Measurements from ENCODE around the gene STAT6. TPM values are rescaled to one million over a fixed set of nuclear protein-coding genes. Genes with fewer than 3 reads are reported as not detected.

Gene STAT6
- total RNA-seq, 1 donor from 2014 or later: 33.8 TPM

DNA sequence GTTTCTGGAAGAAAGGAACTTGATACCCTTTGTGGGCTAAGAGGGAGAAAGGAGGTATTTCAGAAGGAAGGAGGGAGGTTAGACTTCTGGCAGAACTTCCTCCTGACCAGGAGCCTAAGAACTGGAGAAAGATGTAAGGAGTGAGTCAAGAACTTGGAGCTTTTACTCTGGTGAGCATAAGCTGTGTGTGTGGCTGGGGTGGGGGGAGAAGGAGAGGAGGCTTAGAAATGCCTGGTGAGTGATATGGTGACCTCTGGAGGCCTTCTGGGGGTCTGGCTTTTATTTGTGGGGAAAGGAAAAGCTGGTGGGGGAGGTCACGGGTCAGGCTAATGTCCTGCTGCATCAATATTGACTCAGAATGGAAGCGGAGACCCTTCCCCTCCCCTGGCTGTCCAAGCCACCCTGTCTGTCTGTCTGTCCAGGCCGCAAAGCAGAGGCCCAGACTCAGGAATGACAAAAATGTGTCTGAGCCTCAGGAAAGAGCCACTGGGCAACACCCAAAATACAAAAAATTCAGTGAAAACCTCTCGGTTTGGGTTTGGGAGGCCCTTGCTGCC, 21.9 kb upstream of the STAT6 start:
- peak; percentile 84 for FAIRE-seq
- peak overlapping the region; percentile 40 for H3K4me3 ChIP-seq (ENCODE audit: insufficient read depth, low read depth, low read length)
- H3K4me2 ChIP-seq (ENCODE audit: low read length): peak overlapping the region; percentile 99

DNA sequence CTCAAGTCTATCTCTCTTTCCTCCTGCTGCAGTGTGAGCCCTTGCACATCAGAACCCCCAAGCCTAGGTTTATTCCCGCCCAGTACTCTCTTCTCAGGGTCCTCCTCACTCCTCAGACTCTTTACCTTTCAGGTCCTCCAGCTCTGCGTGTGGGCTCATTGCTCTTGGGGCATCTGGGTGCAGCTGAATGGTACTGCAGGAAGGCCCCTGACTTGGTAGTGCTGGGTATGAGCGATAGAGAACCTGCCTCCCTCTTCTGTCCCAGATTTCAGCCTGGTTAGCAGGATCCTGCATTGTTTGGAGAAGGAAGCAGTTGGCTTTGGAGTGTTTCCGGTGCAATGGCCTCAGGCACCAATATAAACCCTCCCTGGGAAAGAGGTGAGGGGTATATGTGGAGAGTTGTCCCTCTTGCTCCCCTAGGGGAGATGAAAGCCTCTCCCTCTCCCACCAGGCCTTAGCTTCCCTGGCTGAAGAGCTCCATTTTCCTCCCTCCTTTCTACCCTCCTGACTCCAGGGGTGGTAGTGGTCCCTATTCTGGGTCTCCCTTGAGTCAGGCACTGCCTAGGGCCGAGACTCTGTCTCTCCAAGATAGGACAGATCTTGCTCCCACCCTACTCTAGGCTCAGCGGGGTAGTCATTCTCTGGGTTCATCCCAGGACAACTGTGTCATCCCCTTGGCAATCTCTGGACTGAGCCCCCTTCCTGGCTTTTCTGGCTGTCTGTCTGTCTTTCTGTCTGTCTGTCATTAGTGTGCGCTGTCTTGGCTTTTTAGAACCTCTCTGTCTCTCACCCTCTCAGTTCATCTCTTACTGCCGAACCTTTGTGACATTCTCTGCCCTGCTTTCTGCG, 21.0 kb upstream of the STAT6 start:
- Mint-ChIP-seq H3K9me3 (ENCODE audit: unreplicated experiment) (no peaks in the 10 kb centered on the region), H3K4me3 (ENCODE audit: unreplicated experiment) (peak overlapping the region; percentile 96), H3K27ac (ENCODE audit: unreplicated experiment) (peak overlapping the region; percentile 93), H3K4me1 (ENCODE audit: low read depth, unreplicated experiment) (peaks cover 57% of the 10 kb centered on the region), H3K27me3 (ENCODE audit: low read depth, unreplicated experiment) (no peaks in the 10 kb centered on the region), H3K36me3 (ENCODE audit: low read depth, unreplicated experiment) (peaks cover 4% of the 10 kb centered on the region)
- no peak overlapping the region for H2AFZ ChIP-seq (ENCODE audit: low read depth, low read length)
- TF ChIP-seq EZH2 (IDR thresholded peaks at IDR 0.05; ENCODE audit: insufficient read depth, low read length): no peak
- TF ChIP-seq, protein P1, sequence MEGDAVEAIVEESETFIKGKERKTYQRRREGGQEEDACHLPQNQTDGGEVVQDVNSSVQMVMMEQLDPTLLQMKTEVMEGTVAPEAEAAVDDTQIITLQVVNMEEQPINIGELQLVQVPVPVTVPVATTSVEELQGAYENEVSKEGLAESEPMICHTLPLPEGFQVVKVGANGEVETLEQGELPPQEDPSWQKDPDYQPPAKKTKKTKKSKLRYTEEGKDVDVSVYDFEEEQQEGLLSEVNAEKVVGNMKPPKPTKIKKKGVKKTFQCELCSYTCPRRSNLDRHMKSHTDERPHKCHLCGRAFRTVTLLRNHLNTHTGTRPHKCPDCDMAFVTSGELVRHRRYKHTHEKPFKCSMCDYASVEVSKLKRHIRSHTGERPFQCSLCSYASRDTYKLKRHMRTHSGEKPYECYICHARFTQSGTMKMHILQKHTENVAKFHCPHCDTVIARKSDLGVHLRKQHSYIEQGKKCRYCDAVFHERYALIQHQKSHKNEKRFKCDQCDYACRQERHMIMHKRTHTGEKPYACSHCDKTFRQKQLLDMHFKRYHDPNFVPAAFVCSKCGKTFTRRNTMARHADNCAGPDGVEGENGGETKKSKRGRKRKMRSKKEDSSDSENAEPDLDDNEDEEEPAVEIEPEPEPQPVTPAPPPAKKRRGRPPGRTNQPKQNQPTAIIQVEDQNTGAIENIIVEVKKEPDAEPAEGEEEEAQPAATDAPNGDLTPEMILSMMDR (IDR thresholded peaks at IDR 0.05; ENCODE audit: insufficient read depth, low read depth, low read length): no peak
- H3K79me2 ChIP-seq (ENCODE audit: insufficient read depth, low read length): peaks cover 82% of the 10 kb centered on the region
- peak overlapping the region; percentile 47 for H3K27ac ChIP-seq (ENCODE audit: low read depth, low read length)
- H3K9ac ChIP-seq (ENCODE audit: low read length): peak overlapping the region; percentile 87
- H3K27me3 ChIP-seq (ENCODE audit: insufficient read depth, low read length): no peaks in the 10 kb centered on the region
- H3K4me2 ChIP-seq (ENCODE audit: low read length): peak overlapping the region; percentile 99
- H3K36me3 ChIP-seq (ENCODE audit: insufficient read depth, low read length): no peaks in the 10 kb centered on the region
- peak overlapping the region; percentile 40 for H3K4me3 ChIP-seq (ENCODE audit: insufficient read depth, low read depth, low read length)
- no peak for DNase-seq (ENCODE audit: low read depth)
- FAIRE-seq: no peak
- peaks cover 62% of the 10 kb centered on the region for H4K20me1 ChIP-seq (ENCODE audit: insufficient read depth, low read length)
- no peaks in the 10 kb centered on the region for H3K9me3 ChIP-seq (ENCODE audit: insufficient read depth, low read depth, low read length)
- H3K4me1 ChIP-seq (ENCODE audit: insufficient read depth, low read length): peaks cover 64% of the 10 kb centered on the region

More for the DNA sequence above, 21.9 kb upstream of the STAT6 start:
- Histone ChIP-seq H3K27me3 (ENCODE audit: insufficient read depth, low read length) (no peaks in the 10 kb centered on the region), H4K20me1 (ENCODE audit: insufficient read depth, low read length) (peaks cover 70% of the 10 kb centered on the region), H3K9me3 (ENCODE audit: insufficient read depth, low read depth, low read length) (no peaks in the 10 kb centered on the region), H3K79me2 (ENCODE audit: insufficient read depth, low read length) (peaks cover 91% of the 10 kb centered on the region), H3K4me1 (ENCODE audit: insufficient read depth, low read length) (peaks cover 62% of the 10 kb centered on the region), H3K27ac (ENCODE audit: low read depth, low read length) (peak overlapping the region; percentile 47), H3K9ac (ENCODE audit: low read length) (peak overlapping the region; percentile 87), H3K36me3 (ENCODE audit: insufficient read depth, low read length) (no peaks in the 10 kb centered on the region), H2AFZ (ENCODE audit: low read depth, low read length) (no peak overlapping the region)
- Mint-ChIP-seq H3K36me3 (ENCODE audit: low read depth, unreplicated experiment) (peaks cover 6% of the 10 kb centered on the region), H3K27me3 (ENCODE audit: low read depth, unreplicated experiment) (no peaks in the 10 kb centered on the region), H3K27ac (ENCODE audit: unreplicated experiment) (peak overlapping the region; percentile 93), H3K9me3 (ENCODE audit: unreplicated experiment) (no peaks in the 10 kb centered on the region), H3K4me3 (ENCODE audit: unreplicated experiment) (peak overlapping the region; percentile 96), H3K4me1 (ENCODE audit: low read depth, unreplicated experiment) (peaks cover 60% of the 10 kb centered on the region)
- DNase-seq (ENCODE audit: low read depth): peak; percentile 61
- TF ChIP-seq, protein P1 (IDR thresholded peaks at IDR 0.05; ENCODE audit: insufficient read depth, low read depth, low read length): no peak
- TF ChIP-seq EZH2 (IDR thresholded peaks at IDR 0.05; ENCODE audit: insufficient read depth, low read length): no peak

Data from astrocyte (in vitro differentiated cells and primary cell).